GM19099 (cell line): ENCODE data around the gene UGT1A6.

Source experiments
- POLR2A ChIP-seq: IDR thresholded peaks from 3 replicates; pipeline ENCODE4 v1.6.1; 2011; ENCODE audit warnings: low read depth; ENCODE audit not compliant: insufficient read length; ENCODE audit errors: extremely low read depth

UGT1A6 gene

GRCh38 chr2:233802132-233802815, 109.6 kb downstream of the UGT1A6 start:
- no peak for TF ChIP-seq POLR2A

GRCh38 chr2:233803292-233803911, 110.7 kb downstream of the UGT1A6 start:
- no peak for TF ChIP-seq POLR2A

- TF ChIP-seq POLR2A = no peak
These were observed 111.3 kb downstream of the UGT1A6 start for GRCh38 chr2:233803994-233804393.

- TF ChIP-seq POLR2A = no peak
These were observed 114.7 kb downstream of the UGT1A6 start for GRCh38 chr2:233807215-233807865.

- TF ChIP-seq POLR2A = no peak
These were observed 115.6 kb downstream of the UGT1A6 start for GRCh38 chr2:233807966-233808935.

GRCh38 chr2:233810385-233810784, 117.7 kb downstream of the UGT1A6 start:
- no peak for TF ChIP-seq POLR2A

GRCh38 chr2:233811087-233811486, 118.4 kb downstream of the UGT1A6 start:
- TF ChIP-seq POLR2A = no peak

- TF ChIP-seq POLR2A = no peak
These were observed 119.0 kb downstream of the UGT1A6 start for GRCh38 chr2:233811732-233812131.

- TF ChIP-seq POLR2A = no peak
These were observed 120.8 kb downstream of the UGT1A6 start for GRCh38 chr2:233813236-233814055.

- TF ChIP-seq POLR2A = no peak
These were observed 121.6 kb downstream of the UGT1A6 start for GRCh38 chr2:233814056-233814835.

GRCh38 chr2:233815861-233816260, 123.2 kb downstream of the UGT1A6 start:
- no peak for TF ChIP-seq POLR2A

GRCh38 chr2:233816334-233816733, 123.6 kb downstream of the UGT1A6 start:
- no peak for TF ChIP-seq POLR2A

- TF ChIP-seq POLR2A = no peak
These were observed 124.1 kb downstream of the UGT1A6 start for GRCh38 chr2:233816771-233817170.
